Choroid plexus epithelial cell (primary cell): Measurements from ENCODE around the gene PTAR1.

ENCODE experiments used
- DNase-seq: peaks from one replicate; pipeline ENCODE4 v3.0.0-alpha.2; 2010; ENCODE audit warnings: low read depth
- H3K4me3 ChIP-seq: 2 replicates; pipeline ENCODE4 v1.5.1; 2011; ENCODE audit warnings: low read depth, mild to moderate bottlenecking, control low read depth, low read length, moderate library complexity
- TF ChIP-seq, protein P1 (sequence below): conservative IDR thresholded peaks from 2 replicates; pipeline ENCODE4 v1.5.1; 2011; ENCODE audit warnings: low read depth, mild to moderate bottlenecking, control low read depth, inconsistent platforms, low read length, moderate library complexity

The PTAR1 gene

DNA sequence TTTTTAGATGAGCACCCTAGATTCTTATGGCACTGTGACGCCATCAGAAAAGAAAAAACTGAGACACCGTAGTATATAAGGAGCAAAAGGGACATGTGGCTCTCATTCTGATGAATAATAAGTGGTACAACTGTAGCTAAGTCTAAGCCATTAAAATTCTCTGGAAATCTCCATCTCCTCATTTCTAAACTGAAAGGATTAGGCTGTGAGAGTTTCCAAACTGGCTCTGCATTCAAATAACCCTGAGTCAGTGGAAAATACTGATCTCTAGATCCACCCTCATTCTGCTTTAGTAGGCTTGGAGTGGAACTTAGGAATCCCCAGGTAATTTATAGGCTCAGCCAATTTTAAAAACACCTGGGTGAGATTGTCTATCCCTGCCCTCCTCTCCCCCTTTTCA is 28.5 kb downstream of the PTAR1 start:
- TF ChIP-seq, protein P1, sequence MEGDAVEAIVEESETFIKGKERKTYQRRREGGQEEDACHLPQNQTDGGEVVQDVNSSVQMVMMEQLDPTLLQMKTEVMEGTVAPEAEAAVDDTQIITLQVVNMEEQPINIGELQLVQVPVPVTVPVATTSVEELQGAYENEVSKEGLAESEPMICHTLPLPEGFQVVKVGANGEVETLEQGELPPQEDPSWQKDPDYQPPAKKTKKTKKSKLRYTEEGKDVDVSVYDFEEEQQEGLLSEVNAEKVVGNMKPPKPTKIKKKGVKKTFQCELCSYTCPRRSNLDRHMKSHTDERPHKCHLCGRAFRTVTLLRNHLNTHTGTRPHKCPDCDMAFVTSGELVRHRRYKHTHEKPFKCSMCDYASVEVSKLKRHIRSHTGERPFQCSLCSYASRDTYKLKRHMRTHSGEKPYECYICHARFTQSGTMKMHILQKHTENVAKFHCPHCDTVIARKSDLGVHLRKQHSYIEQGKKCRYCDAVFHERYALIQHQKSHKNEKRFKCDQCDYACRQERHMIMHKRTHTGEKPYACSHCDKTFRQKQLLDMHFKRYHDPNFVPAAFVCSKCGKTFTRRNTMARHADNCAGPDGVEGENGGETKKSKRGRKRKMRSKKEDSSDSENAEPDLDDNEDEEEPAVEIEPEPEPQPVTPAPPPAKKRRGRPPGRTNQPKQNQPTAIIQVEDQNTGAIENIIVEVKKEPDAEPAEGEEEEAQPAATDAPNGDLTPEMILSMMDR = no peak
- no peak for DNase-seq
- no peak overlapping the region for H3K4me3 ChIP-seq

DNA sequence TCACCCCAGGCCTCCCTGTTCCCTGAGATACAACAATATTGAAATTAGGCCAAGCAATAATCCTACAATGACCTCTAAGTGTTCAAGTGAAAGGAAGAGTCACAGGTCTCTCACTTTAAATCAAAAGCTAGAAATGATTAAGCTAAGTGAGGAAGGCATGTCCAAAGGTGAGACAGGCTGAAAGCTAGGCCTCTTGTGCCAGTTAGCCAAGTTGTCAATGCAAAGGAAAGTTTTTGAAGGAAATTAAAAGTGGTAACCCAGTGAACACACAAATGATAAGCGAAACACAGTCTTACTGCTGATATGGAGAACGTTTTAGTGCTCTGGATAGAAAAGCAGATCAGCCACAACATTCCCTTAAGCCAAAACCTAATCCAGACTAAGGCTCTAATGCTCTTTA is 39.8 kb downstream of the PTAR1 start:
- DNase-seq = no peak
- H3K4me3 ChIP-seq = no peak overlapping the region
- TF ChIP-seq, protein P1 = no peak

- H3K4me3 ChIP-seq = no peak overlapping the region
- TF ChIP-seq, protein P1 = no peak
- peak; percentile 80 for DNase-seq
Observed at GRCh38 chr9:69719367-69719766, 40.4 kb downstream of the PTAR1 start.

- H3K4me3 ChIP-seq = no peak overlapping the region
- no peak for DNase-seq
- TF ChIP-seq, protein P1 = no peak
Observed at GRCh38 chr9:69718218-69718617, 41.6 kb downstream of the PTAR1 start.

- no peak for DNase-seq
- no peak overlapping the region for H3K4me3 ChIP-seq
- TF ChIP-seq, protein P1 = no peak
Observed at GRCh38 chr9:69715825-69716224, 44.0 kb downstream of the PTAR1 start.

- DNase-seq = no peak
- TF ChIP-seq, protein P1 = no peak
- no peak overlapping the region for H3K4me3 ChIP-seq
Observed at GRCh38 chr9:69715096-69715495, 44.7 kb downstream of the PTAR1 start.

GRCh38 chr9:69697475-69697874 is 62.3 kb downstream of the PTAR1 start:
- no peak for DNase-seq
- no peak overlapping the region for H3K4me3 ChIP-seq
- TF ChIP-seq, protein P1 = no peak
